Calu3 (cell line): ENCODE measurements around the gene SLIT3. TPM values are rescaled to one million over a fixed set of nuclear protein-coding genes. Genes with fewer than 3 reads are reported as not detected.
"Not testable (repeated sequence)": the region's sequence is repeated elsewhere in the genome, so short reads cannot be mapped to it uniquely, and the experiment has no call there.

Source experiments
- BruUV-seq: library from RNA; stranded (reverse); fragments of 400-500 nt; replicated peaks from 2 replicates; lab custom pipeline; 2021; lab: Mats Ljungman, UMichigan
- CTCF ChIA-PET: fragments of 300-600 bp; sonication (Branson Sonifier 250); formaldehyde crosslinking; loops from one replicate; lab custom pipeline; 2022; ENCODE audit warnings: antibody characterized with exemption; lab: Charles Lee
- DNase-seq: peaks from one replicate; pipeline ENCODE4 v3.0.0; 2022
- H3K27ac Mint-ChIP-seq: one replicate; pipeline ENCODE4 v1.8.0; 2022; ENCODE audit warnings: mixed read lengths; ENCODE audit not compliant: unreplicated experiment
- H3K27me3 Mint-ChIP-seq: one replicate; pipeline ENCODE4 v1.8.0; 2022; ENCODE audit warnings: mixed read lengths; ENCODE audit not compliant: unreplicated experiment
- H3K36me3 Mint-ChIP-seq: one replicate; pipeline ENCODE4 v1.8.0; 2022; ENCODE audit warnings: mild to moderate bottlenecking, moderate library complexity, mixed read lengths; ENCODE audit not compliant: insufficient read depth, unreplicated experiment
- H3K4me1 Mint-ChIP-seq: one replicate; pipeline ENCODE4 v1.8.0; 2022; ENCODE audit warnings: mild to moderate bottlenecking, low read depth, mixed read lengths; ENCODE audit not compliant: unreplicated experiment
- H3K4me3 Mint-ChIP-seq: one replicate; pipeline ENCODE4 v1.8.0; 2022; ENCODE audit warnings: mild to moderate bottlenecking, low read depth, moderate library complexity, mixed read lengths; ENCODE audit not compliant: unreplicated experiment
- H3K9me3 Mint-ChIP-seq: one replicate; pipeline ENCODE4 v1.8.0; 2022; ENCODE audit warnings: low read depth, mixed read lengths; ENCODE audit not compliant: unreplicated experiment
- CTCF ChIP-seq: fragments of 200-600 bp; IDR thresholded peaks from one replicate; pipeline ENCODE4 v1.8.0; 2022; ENCODE audit warnings: antibody characterized with exemption; ENCODE audit not compliant: unreplicated experiment
- intact Hi-C: fragments of 100-400 bp; cut with micrococcal nuclease; formaldehyde crosslinking; loops from one replicate; pipeline ENCODE4 v1.10.0; 2022; ENCODE audit not compliant: unreplicated experiment
- total RNA-seq: library from RNA; stranded (reverse); gene quantifications from 2 replicates; pipeline ENCODE4 v1.2.3, GENCODE V29; 2022

Gene SLIT3
- total RNA-seq, 1 experiment from 2014 or later = not detected

- DNase-seq = no peak
- no peak for TF ChIP-seq CTCF
- no TSS peak for BruUV-seq
- CTCF ChIA-PET = no interaction called here
- Mint-ChIP-seq H3K4me1 (no peaks in the 10 kb centered on the region), H3K4me3 (no peak overlapping the region), H3K9me3 (peaks cover 10% of the 10 kb centered on the region), H3K36me3 (no peaks in the 10 kb centered on the region), H3K27ac (no peak overlapping the region), H3K27me3 (no peaks in the 10 kb centered on the region)
- intact Hi-C loops = no loop called here
Observed at GRCh38 chr5:169218861-169219260, 82.1 kb downstream of the SLIT3 start.

- no peak for DNase-seq
- CTCF ChIA-PET = no interaction called here
Observed at GRCh38 chr5:169218176-169218575, 82.8 kb downstream of the SLIT3 start.

GRCh38 chr5:169216866-169217265 lies 84.1 kb downstream of the SLIT3 start:
- DNase-seq = no peak
- no TSS peak for BruUV-seq
- Mint-ChIP-seq H3K4me3 (no peak overlapping the region), H3K4me1 (no peaks in the 10 kb centered on the region), H3K9me3 (peaks cover 13% of the 10 kb centered on the region), H3K36me3 (no peaks in the 10 kb centered on the region), H3K27ac (no peak overlapping the region), H3K27me3 (no peaks in the 10 kb centered on the region)
- no peak for TF ChIP-seq CTCF
- CTCF ChIA-PET = no interaction called here
- intact Hi-C loops = no loop called here

More at GRCh38 chr5:169218176-169218575, 82.8 kb downstream of the SLIT3 start:
- no TSS peak for BruUV-seq
- H3K27ac Mint-ChIP-seq = no peak overlapping the region
- no peaks in the 10 kb centered on the region for H3K4me1 Mint-ChIP-seq
- H3K9me3 Mint-ChIP-seq = peaks cover 13% of the 10 kb centered on the region
- H3K4me3 Mint-ChIP-seq = no peak overlapping the region
- no peaks in the 10 kb centered on the region for H3K36me3 Mint-ChIP-seq
- no peaks in the 10 kb centered on the region for H3K27me3 Mint-ChIP-seq
- intact Hi-C loops = no loop called here
- TF ChIP-seq CTCF = no peak

- intact Hi-C loops = no loop called here
- H3K4me3 Mint-ChIP-seq = no peak overlapping the region
- H3K36me3 Mint-ChIP-seq = no peaks in the 10 kb centered on the region
- peaks cover 23% of the 10 kb centered on the region for H3K9me3 Mint-ChIP-seq
- no peaks in the 10 kb centered on the region for H3K4me1 Mint-ChIP-seq
- H3K27ac Mint-ChIP-seq = no peak overlapping the region
- no peaks in the 10 kb centered on the region for H3K27me3 Mint-ChIP-seq
- BruUV-seq = no TSS peak
- no peak for DNase-seq
- no peak for TF ChIP-seq CTCF
- CTCF ChIA-PET = no interaction called here
Observed at GRCh38 chr5:169213479-169213878, 87.5 kb downstream of the SLIT3 start.

- intact Hi-C loops, DNase-seq, CTCF ChIA-PET, BruUV-seq, H3K4me3 Mint-ChIP-seq, H3K4me1 Mint-ChIP-seq, H3K27ac Mint-ChIP-seq, H3K27me3 Mint-ChIP-seq, H3K36me3 Mint-ChIP-seq: not testable (repeated sequence)
- peaks cover 29% of the 10 kb centered on the region for H3K9me3 Mint-ChIP-seq
Observed at GRCh38 chr5:169211761-169212160, 89.2 kb downstream of the SLIT3 start.
